Measurements from ENCODE around the gene RELCH. TPM values are rescaled to one million over a fixed set of nuclear protein-coding genes. Genes with fewer than 3 reads are reported as not detected.
A peak's percentile ranks its signal among the peaks of the same experiment; 100 is the strongest.

Gene RELCH
- total RNA-seq, 1 donor from 2014 or later, result 14.8 TPM

DNA sequence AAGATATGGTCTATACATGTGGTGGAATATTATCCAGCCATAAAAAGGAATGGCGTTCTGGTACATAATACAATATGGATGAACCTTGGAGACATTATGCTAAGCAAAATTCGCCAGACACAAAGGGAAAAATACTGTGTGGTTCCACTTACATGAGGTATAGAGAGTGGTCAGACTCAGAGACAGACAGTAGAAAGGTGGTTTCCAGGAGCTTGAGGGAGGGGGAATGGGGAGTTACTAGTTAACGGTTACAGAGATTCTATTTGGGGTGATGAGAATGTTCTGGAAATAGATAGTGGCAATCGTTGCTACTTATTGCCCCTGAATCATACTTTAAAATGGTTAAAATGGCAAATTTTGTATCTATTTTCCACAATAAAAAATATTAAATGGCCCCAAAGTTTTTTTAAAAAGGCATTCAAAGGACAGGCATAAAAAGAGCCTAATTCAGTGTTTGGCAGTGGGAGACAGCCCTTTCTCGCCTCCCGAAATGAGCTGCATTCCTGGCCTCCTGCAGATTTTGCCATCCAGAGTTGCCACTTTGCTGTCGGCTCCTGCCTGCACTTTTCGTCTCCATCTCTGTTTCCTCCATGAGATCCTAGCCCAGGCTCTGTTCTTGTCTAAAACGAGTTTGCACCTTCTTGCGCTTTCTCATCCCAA, 151.5 kb downstream of the RELCH start:
- DNase-seq (ENCODE audit: low read depth in 2 of 2), result no peak

DNA sequence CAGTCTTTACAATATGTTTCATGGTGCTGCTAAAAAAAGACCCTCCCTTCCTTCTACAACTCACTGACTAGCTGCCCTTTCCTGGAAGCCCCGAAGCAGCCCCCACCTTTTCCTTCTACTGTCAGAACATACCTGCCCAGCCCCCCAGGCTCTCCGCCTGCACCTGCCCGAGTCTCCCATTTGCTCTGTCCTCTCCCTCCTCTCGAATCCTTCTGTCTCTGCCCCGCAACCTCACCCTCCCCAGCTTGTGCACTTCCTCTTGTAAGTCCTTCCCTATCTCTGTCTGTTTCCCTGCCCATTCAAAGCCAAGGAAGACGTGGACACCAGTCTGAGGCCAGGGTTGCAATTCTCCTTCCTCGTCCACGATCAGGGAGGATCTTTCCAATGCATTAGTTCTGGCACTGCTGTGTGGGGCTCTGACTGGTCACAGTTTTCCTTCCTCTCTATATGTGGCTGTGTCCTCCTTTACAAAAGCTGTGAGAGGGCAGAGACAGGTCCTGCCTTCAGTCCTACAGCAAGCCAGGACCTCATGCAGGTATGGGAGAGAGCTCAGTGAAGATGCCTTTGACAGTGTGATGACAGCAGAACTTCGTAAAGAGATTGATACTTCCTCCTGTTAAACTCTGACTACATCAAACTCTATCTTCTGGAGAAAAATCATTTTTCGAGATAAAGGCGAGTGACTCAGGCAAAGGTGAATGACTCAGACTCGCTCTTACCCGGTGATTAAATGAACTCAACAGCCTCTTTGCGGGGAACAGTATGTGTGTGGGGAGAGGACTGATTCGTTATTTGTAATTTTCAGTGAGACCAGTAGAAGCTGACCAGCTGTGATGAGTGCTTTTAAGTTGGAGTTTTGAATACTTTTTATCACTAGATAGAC, 152.3 kb downstream of the RELCH start:
- peak in 1 of 2 donors; percentile 80 for DNase-seq (ENCODE audit: low read depth in 2 of 2)

DNA sequence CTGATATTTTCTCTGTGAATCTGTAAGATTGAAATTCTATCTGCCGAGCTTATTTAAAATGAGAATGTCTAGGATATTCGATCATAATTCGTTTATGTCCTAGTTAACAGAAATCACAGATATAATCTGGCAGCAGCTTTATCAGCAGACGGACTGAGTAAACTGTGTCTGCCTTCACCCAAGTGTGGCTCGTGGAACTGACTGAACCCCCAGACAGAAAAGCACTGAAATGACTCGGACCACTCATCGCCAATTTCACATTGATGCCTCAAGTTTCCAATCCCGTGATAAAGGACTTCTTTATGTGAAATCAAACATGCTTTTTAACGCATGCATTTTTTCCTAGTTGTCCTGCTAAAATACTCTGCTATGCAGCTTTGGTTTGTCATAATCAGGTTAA, 153.9 kb downstream of the RELCH start:
- DNase-seq (ENCODE audit: low read depth in 2 of 2), result no peak

DNA sequence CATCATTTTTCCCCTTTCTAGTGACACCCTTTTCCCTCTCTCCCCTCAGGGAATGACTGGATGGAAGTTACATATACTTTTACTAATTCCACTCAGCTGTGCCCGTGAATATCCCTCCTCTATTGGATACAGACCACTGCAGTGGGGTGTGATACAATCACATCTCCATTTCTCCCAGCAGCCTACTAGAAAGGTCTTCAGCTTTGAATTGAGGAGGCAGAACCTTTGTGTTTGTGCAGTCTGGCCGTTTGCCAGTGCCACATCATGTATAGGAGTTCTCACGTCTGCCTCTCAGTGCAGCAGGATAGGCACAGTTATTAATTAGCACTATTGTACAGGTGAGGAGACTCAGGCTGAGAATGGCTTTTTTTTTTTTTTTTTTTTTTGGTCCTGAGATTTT, 154.4 kb downstream of the RELCH start:
- DNase-seq (ENCODE audit: low read depth in 2 of 2), result peak in 1 of 2 donors; percentile 55

DNA sequence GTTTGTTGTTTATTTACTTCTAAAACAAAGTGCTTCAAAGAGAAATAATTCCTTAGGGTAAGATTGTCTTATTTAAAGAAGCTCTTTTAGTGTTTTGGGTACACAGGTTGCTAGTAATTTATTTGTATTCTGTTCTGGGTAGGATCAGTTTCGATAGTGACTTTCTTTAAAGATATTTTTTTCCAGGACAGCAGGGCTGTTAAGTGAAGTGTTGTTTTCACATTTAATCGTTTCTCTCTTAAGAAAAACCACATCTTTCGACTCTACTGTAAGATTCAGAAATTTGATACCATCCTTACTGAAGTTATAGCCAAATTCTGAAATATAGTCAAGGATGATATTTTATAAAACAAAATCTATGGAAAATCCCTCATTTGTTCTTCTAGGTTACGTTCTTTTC, 155.8 kb downstream of the RELCH start:
- no peak for DNase-seq (ENCODE audit: low read depth in 2 of 2)

DNA sequence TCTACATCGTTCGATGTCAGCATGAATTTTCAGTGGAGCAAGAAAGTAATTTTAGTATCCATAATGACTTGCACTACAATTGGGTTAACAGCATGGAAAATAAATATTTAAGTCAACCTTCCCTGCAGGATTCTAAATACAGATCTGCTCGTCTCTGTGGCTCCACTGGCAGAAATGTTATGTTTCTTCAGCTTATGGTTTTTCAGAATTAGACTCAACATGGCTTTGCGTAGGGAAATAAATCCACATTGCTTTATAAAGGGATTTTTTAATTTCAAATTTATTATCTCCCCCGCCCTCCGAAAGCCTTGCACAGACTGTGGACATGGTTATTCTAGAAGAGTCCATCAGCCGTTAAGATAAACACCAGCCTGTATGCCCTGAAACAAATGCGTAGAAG, 156.3 kb downstream of the RELCH start:
- no peak for DNase-seq (ENCODE audit: low read depth in 2 of 2)

DNA sequence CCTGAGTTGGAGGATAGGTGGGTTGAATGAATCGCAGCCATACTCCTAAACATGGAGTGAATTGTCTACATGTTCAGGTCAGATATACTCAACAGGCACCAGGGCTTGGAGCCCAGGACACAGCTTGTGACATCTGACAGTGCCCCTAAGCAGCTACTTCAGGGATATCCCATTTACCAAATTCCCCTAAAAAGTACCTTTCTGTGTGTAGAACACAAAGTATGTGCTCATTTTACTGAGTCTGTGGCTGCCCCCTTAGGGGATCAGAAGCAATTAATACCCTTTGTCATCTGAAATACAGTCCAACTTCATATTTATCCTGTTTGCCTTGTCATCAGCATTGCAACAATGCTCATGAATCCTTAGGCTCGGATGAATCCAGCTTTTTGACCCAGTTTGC, 158.9 kb downstream of the RELCH start:
- no peak for DNase-seq (ENCODE audit: low read depth in 2 of 2)

DNA sequence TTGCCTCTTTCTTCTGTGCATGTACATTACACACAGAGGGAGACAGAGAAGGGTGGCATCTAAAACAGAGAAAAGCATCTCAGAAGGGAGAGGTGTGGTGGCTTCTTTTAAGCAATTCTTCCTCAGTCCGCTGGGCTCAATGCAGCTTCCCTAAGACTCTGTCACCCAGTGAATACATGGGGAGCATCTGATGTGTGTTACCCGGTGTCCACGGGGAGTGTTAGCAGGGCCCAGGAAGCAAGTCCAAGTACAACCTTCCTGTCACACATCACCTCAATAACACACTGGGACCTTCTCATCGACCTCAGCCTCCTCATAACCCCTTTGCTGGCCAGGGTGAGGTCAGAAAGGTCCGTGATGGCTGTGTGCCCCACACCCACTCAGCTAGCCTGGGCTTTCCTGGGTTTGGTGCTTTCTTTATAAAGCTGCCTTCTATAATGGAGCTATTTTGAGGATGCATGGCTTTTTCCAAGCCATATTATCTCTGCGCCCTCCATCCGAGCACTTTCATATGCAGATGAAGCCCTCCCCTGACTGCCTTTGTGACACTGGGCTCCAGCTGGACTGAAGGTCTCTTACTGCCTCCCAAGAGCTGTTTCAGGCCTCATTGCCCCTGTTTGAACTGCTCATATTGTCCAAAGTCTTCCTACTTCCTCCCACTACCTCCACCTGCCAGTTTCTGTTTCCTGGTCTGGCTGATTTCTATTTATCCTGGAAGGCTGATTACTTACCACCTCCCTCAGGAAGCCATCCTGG, 159.5 kb downstream of the RELCH start:
- DNase-seq (ENCODE audit: low read depth in 2 of 2), result no peak

DNA sequence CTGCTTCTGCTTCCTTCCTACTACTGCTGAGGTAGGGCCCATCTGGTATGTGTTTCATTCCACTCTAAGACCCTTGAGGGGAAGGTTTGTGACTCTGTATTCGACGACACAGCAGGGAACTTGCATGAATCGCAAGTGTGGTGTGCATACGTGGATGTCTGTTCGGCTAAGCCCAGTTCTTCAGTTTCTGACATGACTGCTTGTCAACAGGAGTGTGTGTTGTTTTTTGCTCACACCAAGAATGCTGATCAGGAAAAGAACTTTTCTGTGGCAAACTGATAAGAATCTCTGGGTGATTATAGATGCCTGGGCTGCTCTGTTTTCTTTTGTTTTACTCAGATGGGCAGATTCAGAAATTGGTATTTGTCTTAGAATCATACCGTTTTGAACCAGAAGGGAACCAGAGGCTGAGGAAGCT, 160.0 kb downstream of the RELCH start:
- peak in 1 of 2 donors; percentile 76 for DNase-seq (ENCODE audit: low read depth in 2 of 2)

DNA sequence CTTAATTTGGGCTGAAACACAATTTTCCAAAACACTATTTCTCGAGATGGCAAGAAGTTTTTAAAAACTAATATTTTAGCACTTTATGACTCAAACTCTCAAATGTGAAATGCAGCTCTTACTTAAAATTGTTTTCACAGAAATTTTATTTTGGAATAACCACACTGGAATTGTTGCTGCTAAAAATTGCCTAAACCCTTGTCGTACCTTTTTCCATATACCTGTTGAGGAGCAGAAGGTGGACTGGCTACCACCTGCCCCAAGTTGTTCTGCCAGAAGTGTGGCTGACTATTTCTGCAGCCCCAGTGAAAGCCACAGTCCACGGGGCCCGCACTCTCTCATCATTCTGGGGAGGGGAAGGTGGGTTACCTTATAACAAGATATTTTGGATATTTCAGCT, 161.4 kb downstream of the RELCH start:
- DNase-seq (ENCODE audit: low read depth in 2 of 2), result no peak

DNA sequence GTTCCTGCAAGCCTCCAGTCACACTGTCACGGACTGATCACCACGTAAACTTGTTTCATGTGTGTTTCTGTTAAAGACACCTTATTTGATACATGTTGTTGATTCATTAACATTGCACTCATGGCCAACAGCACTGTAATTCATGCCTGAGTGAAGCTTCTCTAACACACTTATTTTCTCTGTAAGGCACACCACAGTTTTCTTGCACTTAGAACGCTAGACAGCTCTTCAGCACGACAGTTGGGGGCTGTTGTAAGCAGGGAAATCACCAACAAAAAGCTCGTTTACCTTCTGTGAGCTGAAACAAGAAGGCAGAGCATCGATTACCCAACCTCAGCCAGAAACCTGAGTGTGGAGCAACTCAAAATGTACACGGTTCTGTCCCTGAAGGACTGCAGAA, 166.1 kb downstream of the RELCH start:
- no peak for DNase-seq (ENCODE audit: low read depth in 2 of 2)

DNA sequence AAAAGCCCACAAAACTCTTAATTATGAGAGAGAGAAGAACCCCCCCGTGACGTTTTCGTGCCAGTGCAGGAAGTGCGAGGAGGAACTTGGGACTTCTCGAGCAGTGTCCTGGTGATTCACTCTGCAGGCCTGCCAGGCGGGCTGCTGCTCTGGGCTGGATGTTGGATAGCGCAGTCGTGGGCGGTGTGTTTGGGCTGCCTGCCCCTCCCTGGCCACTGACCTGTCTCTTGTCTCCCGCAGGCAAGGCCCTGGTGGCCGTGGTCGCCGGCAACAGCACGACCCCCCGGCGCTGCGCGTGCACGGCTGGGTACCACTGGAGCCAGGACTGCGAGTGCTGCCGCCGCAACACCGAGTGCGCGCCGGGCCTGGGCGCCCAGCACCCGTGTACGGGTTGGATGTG, 167.1 kb downstream of the RELCH start:
- DNase-seq (ENCODE audit: low read depth in 2 of 2), result no peak

DNA sequence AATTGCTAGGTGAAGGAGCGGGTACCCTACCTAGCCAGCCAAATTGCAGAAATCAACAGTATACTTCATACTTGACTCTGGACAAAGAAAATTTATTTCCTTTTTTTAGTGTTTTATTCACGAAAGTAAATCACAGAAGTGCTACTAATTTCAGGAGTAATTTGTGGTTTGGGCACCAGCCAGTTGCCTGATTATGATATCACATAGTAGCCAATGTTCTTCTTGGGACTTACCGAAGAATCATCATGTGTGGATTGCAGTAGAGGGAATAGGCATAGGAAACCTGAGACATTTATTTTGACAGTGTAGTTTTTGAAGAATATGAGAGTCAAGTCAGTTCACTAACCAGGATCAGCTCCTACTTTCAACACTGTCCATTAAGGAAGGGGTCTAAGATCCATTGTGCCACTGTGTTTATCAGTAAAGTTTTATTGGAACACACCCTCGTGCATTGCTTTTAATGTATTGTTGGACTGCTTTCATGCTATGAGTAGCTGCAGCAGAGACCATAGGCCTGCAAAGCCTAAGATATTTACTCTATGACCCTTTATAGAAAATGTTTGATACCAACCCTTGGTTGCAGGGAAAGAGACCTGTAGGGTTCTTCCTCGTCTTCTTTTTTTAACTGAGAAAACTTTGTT, 170.1 kb downstream of the RELCH start:
- no peak for DNase-seq (ENCODE audit: low read depth in 2 of 2)

Other genes starting within 250 kb of the RELCH start
- gene PIGN, start 199 bp upstream of the RELCH start, total RNA-seq, result 37.3 and 40.6 TPM in 2 replicates
- gene TNFRSF11A, start 138.1 kb downstream of the RELCH start, total RNA-seq, result 23.1 and 42.5 TPM in 2 replicates